GM23338 (cell line): ENCODE data around the gene MITF. TPM values are rescaled to one million over a fixed set of nuclear protein-coding genes. Genes with fewer than 3 reads are reported as not detected.
A peak's percentile ranks its signal among the peaks of the same experiment; 100 is the strongest.

Experiments
- ATAC-seq: fragments of 200-7000 bp; cut with Tn5 transposase; 3 replicates; pipeline ENCODE4 v1.9.1; 2020
- DNase-seq: peaks from one replicate; pipeline ENCODE4 v3.0.0-alpha.2; 2015; ENCODE audit warnings: low spot score
- H2AFZ ChIP-seq: fragments of 200-600 bp; sonication (generic); 2 replicates; pipeline ENCODE4 v1.8.0; 2016; ENCODE audit warnings: antibody characterized with exemption, mild to moderate bottlenecking, moderate library complexity
- H3F3A ChIP-seq: fragments of 200-600 bp; sonication (generic); replicated peaks from 2 replicates; pipeline ENCODE4 v1.8.0; 2017; ENCODE audit warnings: antibody characterized with exemption, mixed run types, low read depth
- H3K27ac ChIP-seq: fragments of 200-600 bp; sonication (generic); 2 replicates; pipeline ENCODE4 v1.6.1; 2016; ENCODE audit warnings: low read depth
- H3K27me3 ChIP-seq: fragments of 200-600 bp; sonication (generic); 2 replicates; pipeline ENCODE4 v1.8.0; 2016; ENCODE audit warnings: mild to moderate bottlenecking, mixed run types, moderate library complexity; ENCODE audit not compliant: insufficient read depth
- H3K36me3 ChIP-seq: fragments of 200-600 bp; sonication (generic); 2 replicates; pipeline ENCODE4 v1.8.0; 2016; ENCODE audit warnings: mild to moderate bottlenecking; ENCODE audit not compliant: insufficient read depth
- H3K4me1 ChIP-seq: fragments of 200-600 bp; sonication (generic); 2 replicates; pipeline ENCODE4 v1.8.0; 2016; ENCODE audit warnings: mild to moderate bottlenecking, moderate library complexity; ENCODE audit not compliant: insufficient read depth
- H3K4me2 ChIP-seq: fragments of 200-600 bp; sonication (generic); 2 replicates; pipeline ENCODE4 v1.7.1; 2017; ENCODE audit warnings: mixed run types
- H3K4me3 ChIP-seq: fragments of 200-600 bp; sonication (generic); 2 replicates; pipeline ENCODE4 v1.6.1; 2016; ENCODE audit warnings: mixed run types
- H3K79me2 ChIP-seq: fragments of 200-600 bp; sonication (generic); replicated peaks from 2 replicates; pipeline ENCODE4 v1.8.0; 2017; ENCODE audit warnings: mild to moderate bottlenecking; ENCODE audit not compliant: insufficient read depth
- H3K9me2 ChIP-seq: fragments of 200-600 bp; sonication (generic); 2 replicates; pipeline ENCODE4 v1.8.0; 2017; ENCODE audit not compliant: insufficient read depth
- H4K20me1 ChIP-seq: fragments of 200-600 bp; sonication (generic); replicated peaks from 2 replicates; pipeline ENCODE4 v1.8.0; 2017; ENCODE audit warnings: mild to moderate bottlenecking; ENCODE audit not compliant: insufficient read depth
- H3K27ac Mint-ChIP-seq: 2 replicates; pipeline ENCODE4 v1.8.0; 2020; ENCODE audit warnings: inconsistent platforms, mild to moderate bottlenecking, moderate library complexity, mixed read lengths
- H3K27me3 Mint-ChIP-seq: 3 replicates; pipeline ENCODE4 v1.8.0; 2022; ENCODE audit warnings: low read depth, mild to moderate bottlenecking, moderate library complexity, mixed read lengths, inconsistent platforms; ENCODE audit not compliant: insufficient read depth, poor library complexity
- H3K36me3 Mint-ChIP-seq: 3 replicates; pipeline ENCODE4 v1.8.0; 2021; ENCODE audit warnings: low read depth, mild to moderate bottlenecking, inconsistent platforms, moderate library complexity, mixed read lengths
- H3K4me1 Mint-ChIP-seq: 3 replicates; pipeline ENCODE4 v1.8.0; 2020; ENCODE audit warnings: mild to moderate bottlenecking, inconsistent platforms, mixed read lengths
- H3K4me3 Mint-ChIP-seq: 3 replicates; pipeline ENCODE4 v1.8.0; 2021; ENCODE audit warnings: moderate library complexity, mild to moderate bottlenecking, inconsistent platforms, mixed read lengths
- H3K9me3 Mint-ChIP-seq: 3 replicates; pipeline ENCODE4 v1.8.0; 2020; ENCODE audit warnings: moderate library complexity, mild to moderate bottlenecking, inconsistent platforms, mixed read lengths
- CREB1 ChIP-seq: fragments of 250-450 bp; sonication (Bioruptor Pico); IDR thresholded peaks from 2 replicates; pipeline ENCODE4 v1.5.0; 2020; ENCODE audit warnings: low read depth, mild to moderate bottlenecking, moderate library complexity
- CTCF ChIP-seq, 2 experiments: fragments of 200-600 bp in 1 of 2; sonication (generic) in 1 of 2; conservative IDR thresholded peaks; 2 replicates each; pipeline versions ENCODE4 v1.5.1 to v1.6.1; 2016 to 2017; ENCODE audit warnings: antibody characterized with exemption in 2 of 2, low read depth in 2 of 2, mild to moderate bottlenecking in 2 of 2, moderate library complexity in 1 of 2
- ETS1 ChIP-seq: IDR thresholded peaks from 2 replicates; pipeline ENCODE4 v1.6.1; 2016; ENCODE audit warnings: antibody characterized with exemption
- EZH2 ChIP-seq: fragments of 200-600 bp; sonication (generic); IDR thresholded peaks from one replicate; pipeline ENCODE4 v1.8.0; 2017; ENCODE audit warnings: antibody characterized with exemption, mild to moderate bottlenecking, low read depth; ENCODE audit not compliant: unreplicated experiment
- EZH2phosphoT487 ChIP-seq: fragments of 200-600 bp; sonication (generic); IDR thresholded peaks from one replicate; pipeline ENCODE4 v1.8.1; 2018; ENCODE audit warnings: antibody characterized with exemption; ENCODE audit not compliant: unreplicated experiment
- JUNB ChIP-seq: IDR thresholded peaks from one replicate; pipeline ENCODE4 v1.6.1; 2016; ENCODE audit warnings: antibody characterized with exemption; ENCODE audit not compliant: unreplicated experiment
- NANOG ChIP-seq: IDR thresholded peaks from 2 replicates; pipeline ENCODE4 v1.6.1; 2016; ENCODE audit warnings: antibody characterized with exemption, borderline replicate concordance
- POLR2AphosphoS5 ChIP-seq: IDR thresholded peaks from 2 replicates; pipeline ENCODE4 v1.6.1; 2016; ENCODE audit warnings: antibody characterized with exemption, low read depth
- REST ChIP-seq: IDR thresholded peaks from one replicate; pipeline ENCODE4 v1.6.1; 2018; ENCODE audit warnings: antibody characterized with exemption; ENCODE audit not compliant: unreplicated experiment
- STAT1 ChIP-seq: IDR thresholded peaks from one replicate; pipeline ENCODE4 v1.6.1; 2016; ENCODE audit warnings: antibody characterized with exemption; ENCODE audit not compliant: unreplicated experiment
- ZNF114 ChIP-seq: fragments of 250-450 bp; sonication (Bioruptor Pico); IDR thresholded peaks from 2 replicates; pipeline ENCODE4 v1.5.0; 2020; ENCODE audit warnings: mild to moderate bottlenecking, moderate library complexity
- ZNF331 ChIP-seq: fragments of 250-450 bp; sonication (Bioruptor Pico); IDR thresholded peaks from 2 replicates; pipeline ENCODE4 v1.5.0; 2020; ENCODE audit warnings: low read depth, mild to moderate bottlenecking, moderate library complexity
- ZNF462 ChIP-seq: fragments of 250-450 bp; sonication (Bioruptor Pico); IDR thresholded peaks from 2 replicates; pipeline ENCODE4 v1.5.0; 2020; ENCODE audit warnings: mild to moderate bottlenecking, moderate library complexity
- polyA plus RNA-seq: library from polyadenylated mRNA; unstranded; fragments of >200 nt; fragmentation: Nextera tagmentation; extraction: Ambion mirVana; gene quantifications from 2 replicates; pipeline ENCODE4 v1.2.1, GENCODE V29; 2016
- total RNA-seq: library from RNA; depleted of rRNA; stranded (reverse); fragments of >200 nt; shearing (Covaris generic); gene quantifications from 2 replicates; pipeline ENCODE4 v1.2.3, GENCODE V29; 2014

Gene MITF
- total and polyA plus RNA-seq, 2 experiments from 2014 or later: 1.9 to 2.4 TPM

- DNase-seq: no peak
- Histone ChIP-seq H3K9me2 (0 out of 2 replicates have a peak, but pooled peaks cover 3% of the 10 kb centered on the region), H3K4me3 (no peak overlapping the region), H3K79me2 (no peaks in the 10 kb centered on the region), H4K20me1 (no peaks in the 10 kb centered on the region), H3K27ac (no peak overlapping the region), H2AFZ (no peak overlapping the region), H3K4me1 (peaks cover 13% of the 10 kb centered on the region), H3K4me2 (no peak overlapping the region), H3F3A (no peaks in the 10 kb centered on the region), H3K36me3 (no peaks in the 10 kb centered on the region), H3K27me3 (no peaks in the 10 kb centered on the region)
- Mint-ChIP-seq H3K27ac (no peak overlapping the region), H3K4me3 (no peak overlapping the region), H3K27me3 (no peaks in the 10 kb centered on the region), H3K36me3 (no peaks in the 10 kb centered on the region), H3K4me1 (peaks cover 17% of the 10 kb centered on the region; the same call in 2 of the 3 replicates), H3K9me3 (no peaks in the 10 kb centered on the region)
- ATAC-seq: peak; percentile 46
- TF ChIP-seq ZNF331 (CRISPR knock-in tag) (no peak), ZNF114 (CRISPR knock-in tag) (no peak), CTCF (conservative IDR thresholded peaks at IDR 0.05; ENCODE audit: low read depth in 2 of 2) (no peak), JUNB (no peak), STAT1 (no peak), EZH2 (no peak), CREB1 (no peak), ZNF462 (CRISPR knock-in tag) (no peak), EZH2phosphoT487 (no peak), POLR2AphosphoS5 (no peak), REST (no peak), NANOG (no peak), ETS1 (no peak)
Measured at GRCh38 chr3:69791106-69791505, 51.8 kb downstream of the MITF start.
